GM18858 (cell line): Measurements from ENCODE around the gene VANGL1.

ENCODE experiments used
- ATAC-seq: cut with Tn5 transposase; IDR thresholded peaks from one replicate; pipeline ENCODE4 v1.9.1; 2021; ENCODE audit not compliant: unreplicated experiment

Gene VANGL1

DNA sequence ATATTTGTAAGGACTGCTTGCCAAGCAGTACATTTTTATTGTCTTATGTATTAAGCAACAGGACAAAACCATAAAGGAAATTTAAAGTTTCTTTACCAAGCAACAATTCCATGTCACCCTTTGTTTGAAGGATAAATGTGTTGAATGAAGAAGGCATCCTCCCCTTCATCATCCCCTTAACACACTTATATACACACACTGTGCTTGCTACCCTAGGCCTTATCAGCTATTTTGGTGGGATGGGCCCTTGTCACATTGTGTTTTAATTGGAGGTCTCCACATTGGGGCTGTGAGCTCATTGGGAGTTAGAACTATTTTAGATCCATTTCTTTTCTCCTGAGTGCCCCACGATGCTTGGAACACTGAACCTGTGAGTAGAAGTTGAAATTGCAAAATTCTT lies 1.9 kb downstream of the VANGL1 start:
- ATAC-seq = no peak

GRCh38 chr1:115644109-115644508 lies 2.3 kb downstream of the VANGL1 start:
- ATAC-seq = no peak

- no peak for ATAC-seq
Observed at GRCh38 chr1:115647047-115647446, 5.3 kb downstream of the VANGL1 start.

GRCh38 chr1:115647507-115647906 lies 5.7 kb downstream of the VANGL1 start:
- ATAC-seq = no peak

DNA sequence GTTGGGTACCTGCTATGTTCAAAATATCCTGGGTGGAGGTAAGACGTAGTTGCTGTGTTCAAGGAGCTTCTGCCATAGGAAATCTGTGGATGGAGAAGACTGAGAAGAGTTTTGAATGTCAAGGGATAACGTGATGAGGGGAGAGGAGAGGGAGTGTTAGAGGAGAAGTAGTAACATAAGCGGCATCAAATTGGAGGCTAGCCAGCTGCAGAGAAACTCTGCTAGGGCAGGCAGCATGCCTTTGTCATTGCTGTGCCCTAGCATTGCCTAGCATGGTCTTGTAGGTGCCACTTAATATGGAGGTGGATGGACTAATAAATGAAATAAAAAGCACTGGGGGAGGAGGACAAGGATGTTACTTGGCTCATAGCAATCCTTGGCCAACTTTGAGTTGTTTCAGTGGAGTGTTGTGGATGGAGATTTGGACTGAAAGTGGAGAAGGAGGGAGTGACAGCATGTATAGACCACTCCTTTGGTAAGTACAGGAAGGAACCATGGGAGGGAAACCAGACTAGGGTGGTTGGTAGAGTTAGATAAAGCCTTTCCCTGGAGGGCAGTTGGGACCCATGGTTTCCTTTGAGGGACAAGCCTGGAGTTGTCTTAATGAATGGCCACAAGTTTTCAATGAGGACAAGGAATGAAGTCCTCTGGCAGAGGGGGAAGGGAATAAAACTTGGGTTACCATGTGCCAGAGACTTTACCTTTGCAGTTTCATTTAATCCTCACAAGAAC lies 6.3 kb downstream of the VANGL1 start:
- ATAC-seq = no peak

DNA sequence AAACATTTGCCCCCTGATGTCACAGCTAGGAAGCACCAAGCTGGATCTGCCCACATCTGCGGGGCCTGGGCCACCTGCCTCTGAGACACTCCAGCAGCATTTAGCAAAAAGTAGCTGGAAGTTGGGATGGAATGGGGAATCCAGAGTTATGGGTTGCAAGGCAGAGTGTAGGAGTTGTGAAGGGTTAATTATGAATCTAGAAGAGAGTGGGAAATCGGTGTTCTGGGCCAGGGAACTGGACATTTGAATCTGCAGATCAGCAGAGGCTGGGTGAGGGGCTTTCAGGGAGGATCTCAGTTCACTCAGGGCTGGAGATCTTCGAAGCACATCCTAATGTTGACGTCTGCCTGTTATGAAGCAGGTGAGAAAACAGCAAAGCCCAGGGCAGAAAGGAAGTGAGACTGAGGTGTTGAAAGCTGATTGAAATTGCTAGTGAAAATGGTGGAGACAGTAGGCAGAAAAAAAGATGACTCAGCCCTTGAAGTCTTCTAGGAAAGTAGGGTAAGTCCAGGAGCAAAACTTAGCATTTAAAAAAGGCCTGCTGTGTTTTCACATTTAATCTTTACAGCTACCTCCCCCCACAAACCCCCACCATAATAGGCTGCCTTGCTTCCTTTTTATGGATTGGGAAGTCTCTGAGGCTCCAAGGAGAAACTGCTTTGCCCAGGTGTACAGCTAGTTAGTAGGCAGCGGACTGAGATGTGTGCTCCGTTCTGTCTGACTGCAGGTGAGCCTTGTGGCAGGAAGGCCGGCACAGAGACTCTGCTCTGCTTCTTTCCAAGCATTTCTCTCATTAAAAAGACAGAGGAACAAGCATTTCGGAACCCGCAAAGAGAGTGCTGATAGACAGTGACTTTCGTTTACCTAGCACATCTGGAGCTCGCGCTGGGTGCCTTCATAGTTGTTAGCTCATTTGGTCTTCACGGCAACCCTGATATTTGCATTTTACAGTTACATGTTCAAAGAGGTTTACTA lies 7.2 kb downstream of the VANGL1 start:
- peak; percentile 86 for ATAC-seq

DNA sequence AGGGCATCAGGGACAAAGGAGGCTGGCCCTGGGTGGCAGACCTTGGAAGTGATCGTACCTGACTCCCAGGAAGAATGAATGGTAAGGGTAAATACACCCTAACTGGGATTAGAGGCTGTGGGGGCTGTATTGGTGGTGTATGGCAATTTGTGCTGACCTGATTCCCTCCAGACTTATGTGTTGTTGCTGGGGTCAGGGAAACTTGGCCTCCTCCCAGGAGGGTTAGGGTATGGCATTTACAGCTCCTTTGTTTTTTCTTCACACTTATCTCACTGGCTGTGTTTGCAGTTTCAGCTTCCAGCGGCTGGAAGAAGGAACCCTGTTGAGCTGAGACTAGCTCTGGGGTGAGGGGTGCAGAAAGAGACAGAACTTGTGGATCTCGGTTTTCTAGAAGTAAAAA lies 8.2 kb downstream of the VANGL1 start:
- no peak for ATAC-seq

GRCh38 chr1:115650961-115651360 lies 9.2 kb downstream of the VANGL1 start:
- no peak for ATAC-seq

DNA sequence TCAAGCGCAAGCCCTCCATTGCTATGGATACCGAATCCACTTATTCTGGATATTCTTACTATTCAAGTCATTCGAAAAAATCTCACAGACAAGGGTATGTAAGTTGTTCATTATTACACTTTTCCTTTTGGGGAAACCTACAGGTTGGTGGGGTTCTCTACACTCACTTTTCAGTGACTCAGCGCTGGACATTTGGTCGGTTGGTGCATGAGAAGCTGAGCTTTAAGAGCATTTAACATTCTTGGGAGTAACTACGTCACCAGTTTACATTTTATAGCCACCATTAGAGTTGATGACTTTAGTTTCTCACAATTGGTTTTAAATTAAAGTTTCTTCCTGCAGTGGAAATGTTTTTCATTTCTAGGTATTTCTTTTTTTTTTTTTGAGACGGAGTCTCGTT lies 9.6 kb downstream of the VANGL1 start:
- no peak for ATAC-seq

- ATAC-seq = no peak
Observed at GRCh38 chr1:115652236-115652788, 10.5 kb downstream of the VANGL1 start.

DNA sequence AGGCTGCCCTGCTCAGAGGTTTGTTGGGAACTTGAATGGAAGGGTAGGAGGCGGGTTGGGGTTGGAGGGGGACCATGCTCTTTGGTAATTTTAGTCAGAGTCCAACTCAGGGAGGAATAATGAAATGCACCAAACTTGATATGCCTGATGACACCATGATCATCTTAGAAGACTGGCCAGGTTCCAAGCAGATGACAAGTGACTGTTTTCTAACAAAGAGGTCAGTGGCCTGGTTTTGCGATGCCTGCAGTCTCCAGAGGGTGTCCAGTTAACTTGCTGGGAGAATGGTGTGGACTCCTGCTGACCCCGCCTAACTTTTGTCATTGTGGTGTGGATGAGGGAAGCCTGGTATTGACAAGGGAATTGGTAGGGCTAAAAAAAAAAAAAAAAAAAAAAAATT lies 12.4 kb downstream of the VANGL1 start:
- no peak for ATAC-seq

DNA sequence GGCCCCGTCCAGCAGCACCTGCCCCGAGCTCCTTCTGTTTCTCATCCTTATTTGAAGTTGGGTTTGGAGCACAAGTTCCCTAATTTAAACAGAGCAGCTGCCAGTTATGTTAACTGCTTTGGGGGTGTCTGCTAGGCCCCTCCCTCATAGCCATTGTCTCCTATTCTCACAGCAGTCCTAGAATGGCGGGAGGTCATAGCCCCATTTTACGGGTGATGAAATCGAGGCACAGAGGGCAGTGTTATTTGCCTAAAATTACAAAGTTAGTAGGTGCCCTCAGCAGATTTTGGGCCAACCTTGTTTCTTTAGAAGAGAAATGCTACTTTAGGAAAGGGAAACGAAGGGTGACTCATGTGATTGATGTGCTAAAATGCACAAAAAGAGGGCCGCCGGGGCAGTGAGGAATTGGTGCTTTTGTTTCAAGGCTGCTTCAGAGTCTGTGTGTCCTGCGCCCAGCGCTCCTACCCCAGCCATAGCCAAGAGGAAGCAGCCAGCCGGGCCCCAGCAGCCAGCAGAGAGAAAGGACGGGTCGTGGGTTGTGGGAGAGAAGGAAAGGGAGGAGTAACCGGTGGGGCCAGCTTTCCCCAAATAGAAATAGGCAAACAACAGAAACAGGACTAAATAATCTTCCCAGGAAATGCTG lies 13.0 kb downstream of the VANGL1 start:
- no peak for ATAC-seq

DNA sequence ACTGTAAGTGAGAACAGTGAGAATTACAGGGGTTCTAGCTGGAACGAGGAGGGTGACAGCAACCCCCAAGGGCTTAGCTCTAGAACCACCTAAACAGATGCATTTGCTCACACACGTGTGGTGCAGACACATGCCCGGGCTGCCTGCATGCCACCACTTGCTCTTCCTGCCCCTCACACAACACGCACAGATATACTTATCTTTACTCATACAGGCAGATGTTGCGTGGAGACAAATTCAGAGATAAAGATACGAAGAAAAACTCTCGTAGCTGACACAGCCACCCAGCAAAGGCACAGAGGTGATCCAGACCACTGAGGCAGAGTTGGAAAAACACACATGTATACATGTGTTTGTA lies 13.5 kb downstream of the VANGL1 start:
- ATAC-seq = no peak

DNA sequence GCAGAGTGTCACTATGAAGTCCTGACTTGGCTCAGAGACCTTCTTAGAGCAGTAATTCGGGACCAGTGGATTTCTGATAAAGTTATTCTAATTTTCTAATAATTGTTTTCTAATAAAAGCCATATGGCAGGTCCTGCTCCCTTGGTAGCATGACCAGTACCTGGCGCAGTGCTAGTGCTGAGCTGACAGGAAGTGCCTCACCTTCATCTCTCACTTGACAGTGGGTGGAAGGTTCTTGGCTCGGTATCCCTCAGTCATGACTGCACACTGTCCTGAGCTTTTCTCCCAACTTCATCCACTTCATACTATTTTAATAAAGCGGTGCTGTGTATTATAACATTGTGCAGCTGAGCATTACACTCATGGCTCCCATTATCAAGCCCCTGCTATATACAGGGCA lies 14.1 kb downstream of the VANGL1 start:
- ATAC-seq = no peak

DNA sequence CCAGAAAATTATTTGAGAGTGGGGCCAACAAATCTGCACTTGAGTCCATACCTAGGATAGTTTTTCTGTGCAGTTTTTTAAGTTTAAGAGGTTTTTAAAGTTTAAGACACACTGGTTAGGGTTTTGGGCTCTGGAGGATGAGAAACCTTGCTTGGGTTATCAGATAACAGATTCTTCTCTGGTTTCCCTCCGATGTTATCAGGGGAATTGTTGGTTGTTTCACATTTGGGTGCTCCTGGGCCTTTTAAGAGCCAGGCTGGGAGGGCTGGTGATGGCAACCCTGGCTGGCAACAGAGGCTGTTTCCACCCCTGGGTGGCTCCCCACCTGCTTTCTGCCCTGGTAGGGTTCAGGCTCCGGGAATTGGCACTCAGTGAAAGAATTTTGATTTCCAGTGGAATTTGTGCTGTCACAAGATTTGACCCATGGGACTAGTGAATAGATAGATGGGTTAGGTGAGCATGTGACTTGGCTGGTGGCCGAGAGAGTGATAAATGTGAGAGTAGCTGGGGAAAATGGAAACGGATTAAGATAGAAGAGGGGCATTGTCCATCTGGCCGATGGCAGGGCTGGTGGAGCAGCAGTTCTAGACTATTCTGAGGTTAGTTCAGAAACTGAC lies 14.8 kb downstream of the VANGL1 start:
- no peak for ATAC-seq

DNA sequence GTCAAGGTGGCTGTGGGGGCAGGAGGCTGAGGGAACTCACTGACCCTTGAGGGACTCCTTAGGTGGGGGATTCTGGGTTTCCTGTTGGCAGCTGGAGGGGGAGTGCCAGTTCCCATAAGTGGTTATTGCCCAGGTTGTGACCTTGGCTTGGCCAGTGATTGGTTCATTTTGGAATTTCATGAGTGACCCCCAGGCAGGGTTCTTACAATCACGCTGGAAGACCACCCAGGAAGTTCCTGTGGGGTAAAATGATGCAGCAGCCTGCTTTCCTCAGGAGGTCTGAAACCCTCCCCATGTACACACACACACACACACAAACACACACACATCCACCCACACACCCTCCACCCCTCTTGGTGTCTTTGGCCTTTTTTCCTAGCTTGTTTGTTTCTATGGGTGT lies 16.9 kb downstream of the VANGL1 start:
- ATAC-seq = no peak

DNA sequence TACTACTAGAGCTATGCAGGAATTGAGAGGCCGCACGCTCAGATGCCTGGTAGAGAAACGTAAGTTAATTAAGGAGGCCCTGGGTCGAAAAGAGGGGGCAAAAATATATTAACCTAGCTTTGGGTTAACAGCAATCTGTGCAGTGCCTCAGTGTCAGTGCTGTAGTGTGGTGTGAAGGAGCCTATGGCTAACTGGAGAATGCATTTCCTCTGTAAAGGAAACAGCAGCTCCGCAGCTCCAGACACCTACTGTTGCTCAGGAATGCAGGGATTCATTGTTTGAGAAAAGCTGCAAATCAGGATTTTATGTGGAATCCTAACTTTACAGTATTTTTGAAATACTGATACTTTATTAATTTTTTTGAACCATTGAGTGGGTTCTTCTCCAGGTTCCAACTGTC lies 18.4 kb downstream of the VANGL1 start:
- no peak for ATAC-seq

DNA sequence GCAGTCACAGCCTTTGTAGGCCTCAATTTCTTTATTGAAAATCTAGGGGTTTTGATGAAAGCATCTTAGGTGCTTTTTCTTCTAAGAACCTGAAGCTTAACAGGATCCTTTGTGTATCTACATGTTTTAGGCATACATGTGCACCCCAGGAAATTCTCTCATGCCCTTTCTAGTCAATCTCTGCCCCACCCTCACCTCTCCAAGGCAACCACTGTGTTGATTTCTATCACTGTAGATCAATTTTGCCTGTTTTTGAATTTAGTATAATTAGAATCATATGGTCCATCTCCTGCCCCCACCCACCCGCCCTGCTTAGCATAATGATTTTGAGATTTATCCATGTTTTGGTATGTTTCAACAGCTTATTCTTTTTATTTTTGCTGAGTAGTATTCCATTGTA lies 19.4 kb downstream of the VANGL1 start:
- ATAC-seq = no peak

DNA sequence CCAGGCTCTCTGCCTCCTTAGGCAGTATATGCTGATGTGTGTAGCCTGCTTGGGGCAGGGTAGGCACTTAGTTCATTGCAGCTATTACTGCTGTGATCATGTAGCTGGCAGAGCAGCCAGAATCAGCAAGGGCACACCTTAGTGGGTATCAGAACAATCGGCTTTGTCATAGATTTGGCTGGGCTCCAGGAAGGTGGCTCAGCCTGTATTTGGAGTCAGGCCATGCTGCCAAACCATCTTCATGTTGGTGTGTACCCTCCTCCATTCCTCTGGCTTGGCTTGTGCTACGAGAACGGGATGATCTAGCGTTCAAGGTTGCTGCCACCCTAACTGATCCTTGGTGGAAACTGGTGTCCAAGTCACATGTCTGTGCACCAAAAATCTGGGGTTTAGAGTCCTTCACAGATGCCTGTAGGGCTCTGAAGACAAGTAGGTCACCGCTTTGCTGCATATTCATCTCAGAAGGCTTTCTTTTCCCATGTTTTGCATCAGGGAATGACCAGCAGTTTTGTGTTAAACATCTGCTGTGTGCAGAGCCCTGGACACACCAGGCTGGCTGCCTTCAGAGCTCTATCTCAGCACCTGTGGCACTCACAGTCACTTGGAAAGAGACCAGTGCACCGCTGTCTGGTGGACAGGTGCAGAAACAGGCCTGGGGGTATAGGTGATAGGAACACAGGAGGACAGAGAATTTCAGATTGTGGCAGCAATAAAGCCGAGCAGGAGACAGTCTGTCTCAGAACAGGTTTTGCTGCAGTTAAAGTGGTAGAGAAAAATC lies 23.7 kb downstream of the VANGL1 start:
- ATAC-seq = no peak

- no peak for ATAC-seq
Observed at GRCh38 chr1:115666206-115666605, 24.4 kb downstream of the VANGL1 start.
